ENCODE data around the gene KRTAP1-4. TPM values are rescaled to one million over a fixed set of nuclear protein-coding genes. Genes with fewer than 3 reads are reported as not detected.
"Not testable (repeated sequence)": the region's sequence is repeated elsewhere in the genome, so short reads cannot be mapped to it uniquely, and the experiment has no call there.

Gene KRTAP1-4
- total RNA-seq, 2 donors from 2014 or later: not detected

GRCh38 chr17:41061964-41062363 lies 32.0 kb upstream of the KRTAP1-4 start:
- no peaks in the 10 kb centered on the region for H3K27me3 ChIP-seq (replicated peaks; ENCODE audit: insufficient read depth)
- no peaks in the 10 kb centered on the region for H3K9me3 ChIP-seq
- no peak overlapping the region for H3K4me3 ChIP-seq
- intact Hi-C loops (cut with DNase I): no loop called here
- TF ChIP-seq CTCF (IDR thresholded peaks at IDR 0.05): no peak
- no peak for TF ChIP-seq POLR2AphosphoS5 (IDR thresholded peaks at IDR 0.05)
- TF ChIP-seq POLR2A (IDR thresholded peaks at IDR 0.05): no peak
- no peaks in the 10 kb centered on the region for H3K4me1 ChIP-seq (replicated peaks)
- no peak overlapping the region for H3K27ac ChIP-seq
- 57% methylated on average over 1 of the region's 1 CpG for whole genome bisulfite sequencing
- H3K36me3 ChIP-seq: no peaks in the 10 kb centered on the region
- no peak for DNase-seq (ENCODE audit: low spot score)

- no peak within 1 kb of the TSS for H3K27ac ChIP-seq
- TF ChIP-seq POLR2A (IDR thresholded peaks at IDR 0.05): no peak
- H3K4me1 ChIP-seq (replicated peaks): no peaks in the 10 kb centered on the region
- H3K27me3 ChIP-seq (replicated peaks; ENCODE audit: insufficient read depth): no peaks in the 10 kb centered on the region
- no peaks in the 10 kb centered on the region for H3K9me3 ChIP-seq
- H3K4me3 ChIP-seq: no peak within 1 kb of the TSS
- no peak for DNase-seq (ENCODE audit: low spot score)
- no peaks in the 10 kb centered on the region for H3K36me3 ChIP-seq
- intact Hi-C loops (cut with DNase I): no loop called here
- 72% methylated on average over 6 of the region's 6 CpGs for WGBS
Measured at GRCh38 chr17:41060052-41060604, 30.1 kb upstream of the KRTAP1-4 start, which contains the start of gene KRTAP2-3. TSS of gene KRTAP2-3 (minus strand) at chr17:41060114. CDS start at chr17:41060050, 64 bp downstream.

DNA sequence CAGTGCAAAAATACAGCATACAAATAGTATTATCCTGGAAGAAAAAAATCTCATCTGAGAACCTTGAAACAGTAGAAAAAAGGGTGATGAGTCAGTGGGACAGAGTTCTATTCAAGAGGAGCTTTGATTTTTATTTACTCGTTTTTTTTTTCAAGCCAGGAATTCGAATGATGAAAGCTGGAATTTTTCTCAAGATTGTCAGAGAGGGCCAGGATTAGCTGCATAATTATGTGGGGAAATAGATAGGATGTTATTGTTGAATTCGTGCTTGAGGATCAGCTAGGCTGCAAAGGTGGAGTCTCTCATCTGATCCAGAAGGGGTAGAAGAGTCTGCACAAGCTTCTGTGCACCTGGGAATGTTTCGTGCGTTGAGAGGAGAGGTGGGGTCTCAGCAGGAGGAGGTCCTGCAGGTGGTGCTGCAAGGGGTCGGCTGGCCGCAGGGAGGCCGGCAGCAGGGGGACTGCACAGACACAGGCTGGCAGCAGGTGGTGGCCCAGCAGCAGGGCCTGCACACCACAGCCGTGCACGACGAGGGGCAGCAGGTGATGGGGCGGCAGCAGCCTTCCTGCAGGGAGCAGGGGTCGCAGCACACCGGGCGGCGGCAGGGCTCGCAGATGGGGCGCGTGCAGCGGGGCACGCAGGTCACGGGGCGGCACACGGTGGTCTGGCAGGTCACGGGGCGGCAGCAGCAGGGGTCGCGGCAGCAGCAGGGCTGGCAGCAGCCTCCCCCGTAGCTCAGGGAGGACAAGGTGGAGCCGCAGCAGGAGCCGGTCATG lies 29.5 kb upstream of the KRTAP1-4 start:
- DNase-seq (ENCODE audit: low spot score); intact Hi-C loops (cut with DNase I); H3K4me1 ChIP-seq (replicated peaks); H3K9me3 ChIP-seq; H3K4me3 ChIP-seq; H3K36me3 ChIP-seq; H3K27ac ChIP-seq; H3K27me3 ChIP-seq (replicated peaks; ENCODE audit: insufficient read depth): not testable (repeated sequence)
- WGBS: 55% methylated on average over 8 of the region's 31 CpGs

DNA sequence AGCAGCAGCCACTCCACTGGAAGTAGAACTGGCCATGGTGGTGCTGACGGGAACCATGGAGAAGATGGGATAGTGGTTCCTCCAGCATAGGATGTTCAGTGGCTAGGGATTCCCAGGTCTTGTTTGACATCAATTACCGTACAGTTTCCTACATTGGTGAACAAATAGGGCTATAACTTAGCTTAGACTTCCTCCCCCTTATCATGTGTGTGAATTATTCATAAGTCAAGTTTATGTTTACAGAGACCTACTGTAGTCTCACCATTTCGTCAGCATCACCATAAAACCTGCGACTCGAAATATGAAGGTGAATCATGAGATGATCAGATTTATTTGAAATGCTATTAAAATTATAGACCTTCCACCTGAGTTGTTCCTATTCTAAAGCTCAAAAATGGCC lies 28.7 kb upstream of the KRTAP1-4 start:
- no peak for DNase-seq (ENCODE audit: low spot score)
- no peaks in the 10 kb centered on the region for H3K27me3 ChIP-seq (replicated peaks; ENCODE audit: insufficient read depth)
- no peak overlapping the region for H3K4me3 ChIP-seq
- H3K36me3 ChIP-seq: no peaks in the 10 kb centered on the region
- no peaks in the 10 kb centered on the region for H3K9me3 ChIP-seq
- TF ChIP-seq POLR2AphosphoS5 (IDR thresholded peaks at IDR 0.05): no peak
- no peak for TF ChIP-seq CTCF (IDR thresholded peaks at IDR 0.05)
- no peak for TF ChIP-seq POLR2A (IDR thresholded peaks at IDR 0.05)
- no peaks in the 10 kb centered on the region for H3K4me1 ChIP-seq (replicated peaks)
- intact Hi-C loops (cut with DNase I): no loop called here
- H3K27ac ChIP-seq: no peak overlapping the region
- WGBS: 83% methylated on average over 5 of the region's 5 CpGs

GRCh38 chr17:41057547-41057946 lies 27.6 kb upstream of the KRTAP1-4 start:
- WGBS: 97% methylated on average over 1 of the region's 1 CpG
- Histone ChIP-seq H3K27ac (no peak overlapping the region), H3K4me1 (replicated peaks) (no peaks in the 10 kb centered on the region), H3K9me3 (no peaks in the 10 kb centered on the region), H3K36me3 (no peaks in the 10 kb centered on the region), H3K27me3 (replicated peaks; ENCODE audit: insufficient read depth) (no peaks in the 10 kb centered on the region), H3K4me3 (no peak overlapping the region)
- TF ChIP-seq POLR2A (IDR thresholded peaks at IDR 0.05) (no peak), CTCF (IDR thresholded peaks at IDR 0.05) (no peak), POLR2AphosphoS5 (IDR thresholded peaks at IDR 0.05) (no peak)
- DNase-seq (ENCODE audit: low spot score): no peak
- intact Hi-C loops (cut with DNase I): no loop called here

GRCh38 chr17:41055130-41055529 lies 25.1 kb upstream of the KRTAP1-4 start, which contains the start of gene KRTAP2-2:
TSS of gene KRTAP2-2 (minus strand) at chr17:41055230. CDS start at chr17:41055211, 19 bp downstream.
- WGBS: 75% methylated on average over 1 of the region's 6 CpGs
- H3K27ac ChIP-seq; H3K4me1 ChIP-seq (replicated peaks); H3K9me3 ChIP-seq; H3K4me3 ChIP-seq; H3K27me3 ChIP-seq (replicated peaks; ENCODE audit: insufficient read depth); intact Hi-C loops (cut with DNase I); DNase-seq (ENCODE audit: low spot score); H3K36me3 ChIP-seq: not testable (repeated sequence)

- DNase-seq (ENCODE audit: low spot score); intact Hi-C loops (cut with DNase I); H3K9me3 ChIP-seq; H3K4me3 ChIP-seq; H3K27ac ChIP-seq; H3K27me3 ChIP-seq (replicated peaks; ENCODE audit: insufficient read depth); H3K4me1 ChIP-seq (replicated peaks); H3K36me3 ChIP-seq: not testable (repeated sequence)
- whole genome bisulfite sequencing: 81% methylated on average over 7 of the region's 9 CpGs
Measured at GRCh38 chr17:41054556-41054955, 24.6 kb upstream of the KRTAP1-4 start.
